WTC11 (cell line): ENCODE measurements around the gene SLC13A4.

ENCODE experiments used
- CREM ChIP-seq: sonication (generic); formaldehyde crosslinking; IDR thresholded peaks from 2 replicates; pipeline ENCODE4 v1.8.1; 2022; ENCODE audit warnings: mild to moderate bottlenecking, missing genetic modification reagents, moderate library complexity
- CTCF ChIP-seq: fragments of 200-600 bp; IDR thresholded peaks from 2 replicates; pipeline ENCODE4 v1.8.0; 2022; ENCODE audit warnings: antibody characterized with exemption
- E2F5 ChIP-seq: sonication (generic); formaldehyde crosslinking; IDR thresholded peaks from 2 replicates; pipeline ENCODE4 v1.8.1; 2022; ENCODE audit warnings: mild to moderate bottlenecking, moderate library complexity, missing genetic modification reagents
- ESRRA ChIP-seq: sonication (generic); formaldehyde crosslinking; IDR thresholded peaks from 2 replicates; pipeline ENCODE4 v1.8.1; 2022; ENCODE audit warnings: mild to moderate bottlenecking, missing genetic modification reagents, borderline replicate concordance
- ETV6 ChIP-seq: sonication (generic); formaldehyde crosslinking; IDR thresholded peaks from 2 replicates; pipeline ENCODE4 v1.8.1; 2022; ENCODE audit warnings: mild to moderate bottlenecking, missing genetic modification reagents
- FOXJ3 ChIP-seq: sonication (generic); formaldehyde crosslinking; IDR thresholded peaks from 2 replicates; pipeline ENCODE4 v1.9.0; 2021; ENCODE audit warnings: missing genetic modification reagents, mild to moderate bottlenecking, borderline replicate concordance
- NR1H2 ChIP-seq: sonication (generic); formaldehyde crosslinking; IDR thresholded peaks from 2 replicates; pipeline ENCODE4 v1.9.0; 2021; ENCODE audit warnings: mild to moderate bottlenecking, moderate library complexity, missing genetic modification reagents

GRCh38 chr7:135690566-135690965 is 37.4 kb downstream of the SLC13A4 start:
- TF ChIP-seq ESRRA (CRISPR knock-in tag) (no peak), CTCF (no peak), ETV6 (CRISPR knock-in tag) (no peak), E2F5 (CRISPR knock-in tag) (no peak), FOXJ3 (no peak), NR1H2 (CRISPR knock-in tag) (no peak), CREM (CRISPR knock-in tag) (no peak)
